ENCODE measurements around the gene PGBD4.

- TF ChIP-seq CTCF (IDR thresholded peaks at IDR 0.05; ENCODE audit: low read depth, low read length) = no peak
- no peak for TF ChIP-seq MYC (IDR thresholded peaks at IDR 0.05; ENCODE audit: low read depth, low read length)
These were observed 20.9 kb downstream of the PGBD4 start for GRCh38 chr15:34122771-34123183.

All from NB4 (cell line).